ENCODE measurements around the gene LCE1D.

- no peak for TF ChIP-seq CTCF (IDR thresholded peaks at IDR 0.05)
- no peak for TF ChIP-seq POLR2AphosphoS5 (IDR thresholded peaks at IDR 0.05; ENCODE audit: low read depth, low read length)
- TF ChIP-seq, protein P1, sequence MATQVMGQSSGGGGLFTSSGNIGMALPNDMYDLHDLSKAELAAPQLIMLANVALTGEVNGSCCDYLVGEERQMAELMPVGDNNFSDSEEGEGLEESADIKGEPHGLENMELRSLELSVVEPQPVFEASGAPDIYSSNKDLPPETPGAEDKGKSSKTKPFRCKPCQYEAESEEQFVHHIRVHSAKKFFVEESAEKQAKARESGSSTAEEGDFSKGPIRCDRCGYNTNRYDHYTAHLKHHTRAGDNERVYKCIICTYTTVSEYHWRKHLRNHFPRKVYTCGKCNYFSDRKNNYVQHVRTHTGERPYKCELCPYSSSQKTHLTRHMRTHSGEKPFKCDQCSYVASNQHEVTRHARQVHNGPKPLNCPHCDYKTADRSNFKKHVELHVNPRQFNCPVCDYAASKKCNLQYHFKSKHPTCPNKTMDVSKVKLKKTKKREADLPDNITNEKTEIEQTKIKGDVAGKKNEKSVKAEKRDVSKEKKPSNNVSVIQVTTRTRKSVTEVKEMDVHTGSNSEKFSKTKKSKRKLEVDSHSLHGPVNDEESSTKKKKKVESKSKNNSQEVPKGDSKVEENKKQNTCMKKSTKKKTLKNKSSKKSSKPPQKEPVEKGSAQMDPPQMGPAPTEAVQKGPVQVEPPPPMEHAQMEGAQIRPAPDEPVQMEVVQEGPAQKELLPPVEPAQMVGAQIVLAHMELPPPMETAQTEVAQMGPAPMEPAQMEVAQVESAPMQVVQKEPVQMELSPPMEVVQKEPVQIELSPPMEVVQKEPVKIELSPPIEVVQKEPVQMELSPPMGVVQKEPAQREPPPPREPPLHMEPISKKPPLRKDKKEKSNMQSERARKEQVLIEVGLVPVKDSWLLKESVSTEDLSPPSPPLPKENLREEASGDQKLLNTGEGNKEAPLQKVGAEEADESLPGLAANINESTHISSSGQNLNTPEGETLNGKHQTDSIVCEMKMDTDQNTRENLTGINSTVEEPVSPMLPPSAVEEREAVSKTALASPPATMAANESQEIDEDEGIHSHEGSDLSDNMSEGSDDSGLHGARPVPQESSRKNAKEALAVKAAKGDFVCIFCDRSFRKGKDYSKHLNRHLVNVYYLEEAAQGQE (IDR thresholded peaks at IDR 0.05; ENCODE audit: insufficient read depth in 1 of 2, low read depth in 2 of 2, low read length in 1 of 2): no peak
Measured at GRCh38 chr1:152759453-152760173, 36.9 kb upstream of the LCE1D start.
